ENCODE measurements around the gene NWD2.
"Not testable (repeated sequence)": the region's sequence is repeated elsewhere in the genome, so short reads cannot be mapped to it uniquely, and the experiment has no call there.

NWD2 gene

DNA sequence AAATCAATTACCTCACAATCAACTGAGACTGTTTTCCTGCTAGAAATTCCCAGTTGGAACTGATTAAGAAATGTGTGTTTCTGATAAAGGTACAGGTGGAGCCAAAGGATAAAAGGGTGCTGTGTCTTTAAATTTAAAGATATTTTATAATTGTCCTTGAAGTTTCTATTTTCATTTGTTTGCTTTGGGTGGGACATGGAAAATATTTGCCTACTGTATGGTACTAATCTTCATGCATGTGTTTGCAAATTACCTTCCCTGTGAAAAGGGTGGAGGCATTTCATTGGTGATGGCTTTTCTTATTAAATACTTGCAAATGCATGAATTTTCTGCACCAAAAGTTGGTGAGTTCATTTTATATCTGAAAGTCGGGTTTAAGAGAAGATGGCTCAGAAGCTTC lies 225.7 kb downstream of the NWD2 start:
- no peak for DNase-seq (ENCODE audit: low spot score)

DNA sequence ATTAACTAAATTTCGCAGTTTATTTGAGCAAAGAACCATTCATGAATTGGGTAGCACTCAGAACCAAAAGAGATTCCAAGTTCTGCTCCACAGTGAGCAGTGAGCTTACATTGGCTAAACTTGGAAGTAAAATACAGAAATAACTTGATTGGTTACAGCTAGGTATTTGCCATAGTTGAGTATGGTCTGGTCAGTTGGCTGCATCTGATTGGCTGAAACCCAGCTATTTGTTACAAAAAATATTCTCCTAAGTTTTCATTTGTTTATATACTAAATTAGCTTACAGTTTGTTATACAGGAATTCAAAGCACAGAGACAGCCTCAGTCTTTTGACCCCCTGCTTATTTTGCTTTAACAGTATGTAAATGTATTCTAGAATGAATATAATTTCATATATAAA lies 226.6 kb downstream of the NWD2 start:
- no peak for DNase-seq (ENCODE audit: low spot score)

DNA sequence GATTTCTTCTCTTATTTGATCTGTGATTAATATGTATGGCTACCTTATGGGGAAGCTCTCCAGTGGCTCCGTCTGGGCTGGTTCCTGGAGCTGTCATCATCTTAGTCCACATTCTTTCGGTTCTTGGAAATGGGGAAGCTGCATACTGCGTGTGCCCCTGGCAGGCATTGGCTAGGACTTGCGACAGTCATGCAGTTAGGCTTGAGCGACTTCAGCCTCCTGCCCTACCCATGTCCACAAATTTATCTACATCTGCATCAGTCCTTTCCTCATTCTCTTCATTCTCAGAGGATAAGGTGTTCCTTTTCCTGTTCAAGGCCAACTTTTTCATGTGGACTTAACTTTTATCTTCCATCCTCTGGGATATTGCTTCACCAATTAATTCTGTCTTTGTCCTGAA lies 227.4 kb downstream of the NWD2 start:
- DNase-seq (ENCODE audit: low spot score): no peak

DNA sequence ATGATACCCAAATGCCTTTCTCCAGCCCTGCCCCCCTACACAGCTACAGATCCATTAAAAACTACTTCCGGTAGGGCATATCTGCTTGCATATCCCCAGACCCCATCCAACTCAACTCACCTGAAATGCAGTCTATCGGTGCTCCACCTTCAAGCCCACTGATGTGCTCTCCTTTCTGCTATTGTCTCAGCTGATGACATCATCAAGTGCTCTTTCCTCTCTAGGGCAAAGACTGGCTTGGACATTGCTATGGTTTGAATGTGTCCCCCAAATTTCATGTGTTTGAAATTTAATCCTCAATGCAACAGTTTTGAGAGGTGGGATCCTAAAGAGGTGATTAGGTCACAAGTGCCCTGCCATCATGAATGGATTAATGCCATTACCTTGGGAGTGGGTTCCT lies 229.3 kb downstream of the NWD2 start:
- no peak for DNase-seq (ENCODE audit: low spot score)

DNA sequence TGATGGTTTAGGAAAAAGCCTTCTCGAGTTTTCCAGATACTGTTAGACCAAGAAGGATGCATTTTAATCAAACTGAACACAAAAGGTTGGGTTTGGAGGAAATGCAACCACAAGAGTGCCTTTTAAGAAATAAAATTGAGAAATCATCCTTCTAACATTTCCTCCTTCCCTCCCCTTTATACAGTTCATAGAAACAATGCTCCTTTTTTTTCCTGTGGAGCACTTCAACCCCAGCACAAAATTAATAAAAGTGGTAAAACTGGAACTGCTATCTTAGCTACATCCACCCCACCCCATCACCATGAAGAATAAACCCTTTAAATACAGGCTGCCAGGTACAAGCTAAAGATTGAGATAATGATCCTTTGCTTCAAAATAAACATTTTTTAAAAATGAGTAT lies 230.5 kb downstream of the NWD2 start:
- DNase-seq (ENCODE audit: low spot score): no peak

DNA sequence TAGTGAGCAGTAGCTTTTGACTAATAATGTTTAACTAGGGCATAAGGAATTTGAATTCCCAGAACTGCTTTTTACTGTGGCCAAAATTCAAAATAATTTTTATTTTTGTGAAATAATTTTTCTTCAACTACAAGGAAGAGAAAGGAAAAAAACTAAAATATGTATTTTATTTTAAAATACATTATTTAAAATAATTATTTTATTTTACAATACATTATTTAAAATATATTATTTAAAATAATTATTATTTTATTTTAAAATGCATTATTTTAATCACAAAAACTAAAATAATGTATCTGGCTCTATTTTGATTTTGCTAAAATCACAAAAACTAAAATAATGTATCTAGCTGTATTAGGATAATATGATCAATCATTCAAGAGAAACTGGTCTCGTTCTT lies 231.2 kb downstream of the NWD2 start:
- no peak for DNase-seq (ENCODE audit: low spot score)

DNA sequence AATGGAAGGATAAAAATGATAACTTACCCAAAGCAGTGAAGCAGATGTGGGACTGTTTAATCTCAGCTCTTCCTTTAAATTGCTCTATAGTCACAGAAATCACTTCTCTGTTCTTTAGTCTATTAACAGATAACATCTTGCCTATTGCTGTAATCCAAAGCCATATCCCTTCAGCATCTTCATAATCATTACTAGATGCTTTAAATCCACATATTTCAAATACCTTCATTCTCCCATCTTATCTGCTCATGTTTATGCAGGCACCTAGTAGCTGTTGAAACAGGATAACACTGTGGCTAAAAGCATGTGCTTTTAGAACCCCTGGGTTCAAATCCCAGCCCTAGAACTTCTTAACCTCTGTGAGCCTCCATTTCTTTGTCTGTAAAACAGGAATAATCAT lies 231.7 kb downstream of the NWD2 start:
- DNase-seq (ENCODE audit: low spot score): no peak

DNA sequence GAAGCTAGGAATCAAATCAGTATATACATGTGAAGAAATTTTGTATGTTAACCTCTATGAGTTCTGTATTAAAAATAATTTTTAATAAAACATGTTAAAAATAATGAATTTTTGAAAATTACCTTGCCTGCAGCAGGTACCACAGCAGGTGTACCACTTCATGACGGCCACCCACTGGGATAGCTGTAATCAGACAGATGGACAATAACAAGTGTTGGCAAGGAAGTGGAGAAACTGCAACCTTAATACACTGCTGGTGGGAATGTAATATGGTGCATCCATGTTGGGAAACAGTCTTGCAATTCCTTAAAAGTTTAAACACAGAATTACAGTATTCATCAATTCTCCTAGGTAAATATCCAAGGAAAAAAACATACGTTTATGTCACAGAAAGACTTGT lies 232.1 kb downstream of the NWD2 start:
- DNase-seq (ENCODE audit: low spot score): no peak

DNA sequence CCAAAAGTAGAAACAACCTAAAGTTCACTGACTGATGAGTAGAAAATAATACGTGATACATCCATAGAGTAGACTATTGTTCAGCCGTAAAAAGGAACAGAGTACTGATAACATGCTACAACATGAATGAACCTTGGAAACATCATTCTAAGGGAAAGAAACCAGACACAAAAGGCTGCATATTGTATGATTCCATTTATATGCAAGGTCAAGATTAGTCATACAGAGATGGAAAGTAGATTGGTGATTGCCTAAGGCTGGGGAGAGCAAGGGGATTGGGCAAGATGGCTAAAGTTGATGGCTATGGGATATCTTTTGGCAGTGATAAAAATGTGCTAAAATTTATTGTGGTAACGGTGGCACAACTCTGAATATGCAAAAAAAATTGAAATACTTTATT lies 232.6 kb downstream of the NWD2 start:
- DNase-seq (ENCODE audit: low spot score): no peak

DNA sequence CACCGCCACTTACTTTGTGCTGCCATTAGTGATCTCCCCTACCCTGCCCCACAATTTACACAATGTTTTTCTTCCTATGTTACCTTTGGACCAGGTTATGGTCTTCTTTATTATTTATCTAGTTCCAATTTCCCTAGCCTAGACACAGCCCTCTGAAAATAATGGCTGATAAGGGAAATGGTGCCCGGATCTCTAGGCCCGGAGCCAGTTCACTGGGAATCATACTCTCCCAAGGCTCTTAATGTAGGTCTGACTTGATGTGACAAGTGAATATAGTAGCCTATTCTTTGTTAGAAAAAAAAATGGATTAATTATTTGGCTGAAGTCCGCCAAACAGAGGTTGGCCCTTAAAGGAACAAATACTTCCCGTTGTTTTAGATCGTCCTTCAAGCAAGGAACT lies 233.6 kb downstream of the NWD2 start:
- no peak for DNase-seq (ENCODE audit: low spot score)

DNA sequence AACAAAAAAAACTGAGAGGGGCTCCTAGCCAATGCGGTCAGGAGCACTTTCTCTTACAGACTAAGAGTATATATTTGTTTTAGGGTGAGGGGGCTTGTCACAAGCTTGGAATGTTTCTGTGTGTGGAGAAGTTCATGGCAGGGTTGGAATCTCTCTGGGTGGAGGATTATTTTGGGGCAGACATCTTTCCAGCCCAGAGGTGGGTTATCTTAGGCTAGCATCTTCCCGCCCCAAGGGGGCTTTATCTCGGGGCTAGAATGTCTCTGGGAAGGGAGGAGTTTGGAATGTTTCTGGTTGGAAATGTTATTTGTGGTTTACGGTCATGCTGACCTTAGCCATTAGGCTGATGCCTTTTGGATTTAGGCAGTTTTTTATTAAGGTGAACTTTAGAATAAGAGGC lies 236.0 kb downstream of the NWD2 start:
- no peak for DNase-seq (ENCODE audit: low spot score)

DNA sequence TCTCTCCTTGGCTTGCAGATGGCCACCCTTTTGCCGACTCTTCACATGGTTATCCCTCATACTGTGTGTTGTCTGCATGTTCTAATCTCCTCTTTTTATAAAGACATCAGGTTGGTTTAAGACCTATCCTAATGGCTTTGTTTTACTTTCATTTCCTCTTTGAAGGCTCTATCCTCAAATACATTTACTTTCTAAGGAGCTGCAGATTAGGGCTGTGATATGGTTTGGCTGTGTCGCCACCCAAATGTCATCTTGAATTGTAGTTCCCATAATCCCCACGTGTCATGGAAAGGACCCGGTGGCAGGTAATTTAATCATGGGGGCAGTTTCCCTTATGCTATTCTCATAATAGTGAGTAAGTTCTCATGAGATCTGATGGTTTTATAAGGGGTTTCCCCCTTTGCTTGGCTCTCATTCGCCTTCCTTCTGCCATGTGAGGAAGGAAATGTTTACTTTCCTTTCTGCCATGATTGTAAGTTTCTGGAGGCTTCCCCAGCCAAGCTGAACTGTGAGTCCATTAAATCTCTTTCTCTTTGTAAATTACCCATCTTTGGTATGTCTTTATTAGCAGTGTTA lies 237.1 kb downstream of the NWD2 start:
- DNase-seq (ENCODE audit: low spot score): no peak

DNA sequence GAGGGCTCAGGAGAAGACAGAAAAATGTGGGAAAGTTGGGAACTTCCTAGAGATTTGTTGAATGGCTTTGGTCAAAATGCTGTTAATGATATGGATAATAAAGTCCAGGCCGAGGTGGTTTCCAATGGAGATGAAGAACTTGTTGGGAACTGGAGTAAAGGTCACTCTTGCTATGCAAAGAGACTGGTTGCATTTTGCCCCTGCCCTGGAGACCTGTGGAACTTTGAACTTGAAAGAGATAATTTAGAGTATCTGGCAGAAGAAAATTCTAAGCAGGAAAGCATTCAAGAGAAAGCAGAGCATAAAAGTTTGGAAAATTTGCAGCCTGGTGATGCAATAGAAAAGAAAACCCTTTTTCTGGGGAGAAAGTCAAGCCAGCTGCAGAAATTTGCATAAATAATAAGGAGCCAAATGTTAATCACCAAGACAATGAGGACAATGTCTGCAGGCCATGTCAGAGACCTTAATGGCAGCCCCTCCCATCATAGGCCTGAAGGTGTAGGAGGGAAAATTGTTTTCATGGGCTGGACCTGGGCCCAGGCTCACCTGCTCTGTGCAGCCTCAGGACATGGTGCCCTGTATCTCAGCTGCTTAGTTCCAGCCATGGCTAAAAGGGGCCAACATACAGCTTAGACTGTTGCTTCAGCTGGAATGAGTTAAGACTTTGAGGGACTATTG lies 237.8 kb downstream of the NWD2 start:
- no peak for DNase-seq (ENCODE audit: low spot score)

DNA sequence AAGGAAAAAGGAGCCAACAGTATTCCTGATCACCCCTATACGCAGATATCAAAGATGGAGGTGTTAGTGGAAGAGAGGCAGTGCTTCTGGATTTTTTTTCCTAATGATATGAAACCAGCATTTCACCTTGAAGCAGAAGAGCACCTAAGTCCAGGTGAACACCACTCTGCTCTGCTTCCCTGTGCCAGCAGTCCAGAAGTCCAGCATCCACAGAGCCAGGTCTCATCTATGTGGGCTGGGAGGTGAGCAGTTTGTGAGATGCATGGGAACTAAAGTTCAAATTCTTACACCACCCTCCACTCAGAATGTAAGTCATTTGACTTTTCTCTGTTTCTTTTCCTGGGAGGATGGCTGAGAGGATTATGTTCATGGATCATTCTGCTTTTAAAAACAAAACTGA lies 239.1 kb downstream of the NWD2 start:
- DNase-seq (ENCODE audit: low spot score): no peak

DNA sequence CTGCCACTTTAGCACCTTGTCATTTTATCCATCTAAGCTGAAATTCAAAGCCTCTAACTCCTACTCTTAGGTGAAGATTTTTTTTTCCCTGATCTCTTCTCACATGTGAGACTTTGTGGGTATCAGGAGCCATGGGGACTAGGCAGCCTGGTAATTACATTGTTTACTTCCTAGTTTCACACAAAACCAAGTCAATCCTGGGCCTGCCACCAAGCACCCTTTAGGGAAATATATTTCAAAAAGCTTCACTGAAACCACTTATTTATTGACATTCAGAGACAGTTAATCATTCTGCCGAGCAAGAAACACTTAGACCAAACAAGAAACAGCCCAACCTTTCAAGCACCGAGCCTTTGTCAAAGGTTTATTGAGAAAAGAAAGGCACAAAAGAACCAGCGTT lies 241.6 kb downstream of the NWD2 start:
- DNase-seq (ENCODE audit: low spot score): no peak

DNA sequence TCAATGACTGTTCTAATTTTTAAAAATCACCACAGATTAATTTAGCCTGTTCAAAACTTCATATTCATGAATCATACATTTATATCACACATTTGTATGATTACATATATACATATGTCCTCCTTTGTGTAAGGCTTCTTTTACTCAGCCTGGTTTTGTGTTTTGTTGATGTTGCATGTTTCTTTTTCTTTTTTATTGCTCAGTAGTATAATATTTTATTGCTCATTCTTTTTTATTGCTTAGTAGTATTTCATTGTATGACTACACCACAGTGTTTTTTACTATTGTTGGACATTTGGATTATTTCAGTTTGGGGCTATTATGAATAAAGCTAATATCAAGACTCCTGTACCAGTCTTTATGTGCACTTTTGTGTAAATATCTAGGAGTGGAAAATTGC lies 243.1 kb downstream of the NWD2 start:
- DNase-seq (ENCODE audit: low spot score): no peak

DNA sequence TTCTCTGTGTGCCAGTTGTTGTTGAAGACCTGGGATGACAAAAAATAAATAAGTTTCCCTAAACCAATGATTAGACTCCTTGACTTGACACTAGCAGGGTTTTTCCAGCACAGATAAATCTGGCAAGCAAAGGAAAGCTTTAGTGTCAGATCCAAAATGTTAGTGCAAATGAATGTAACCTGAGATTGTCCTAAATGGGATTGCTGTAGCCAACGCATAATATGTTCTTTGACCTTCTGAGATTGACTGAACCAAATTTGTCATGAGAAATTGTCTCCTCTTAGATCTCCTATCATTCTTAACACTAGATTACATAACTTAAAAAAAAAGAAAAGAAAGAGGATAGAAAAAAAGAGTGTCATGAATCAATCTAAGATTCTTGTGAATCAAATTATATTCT lies 245.2 kb downstream of the NWD2 start:
- no peak for DNase-seq (ENCODE audit: low spot score)

DNA sequence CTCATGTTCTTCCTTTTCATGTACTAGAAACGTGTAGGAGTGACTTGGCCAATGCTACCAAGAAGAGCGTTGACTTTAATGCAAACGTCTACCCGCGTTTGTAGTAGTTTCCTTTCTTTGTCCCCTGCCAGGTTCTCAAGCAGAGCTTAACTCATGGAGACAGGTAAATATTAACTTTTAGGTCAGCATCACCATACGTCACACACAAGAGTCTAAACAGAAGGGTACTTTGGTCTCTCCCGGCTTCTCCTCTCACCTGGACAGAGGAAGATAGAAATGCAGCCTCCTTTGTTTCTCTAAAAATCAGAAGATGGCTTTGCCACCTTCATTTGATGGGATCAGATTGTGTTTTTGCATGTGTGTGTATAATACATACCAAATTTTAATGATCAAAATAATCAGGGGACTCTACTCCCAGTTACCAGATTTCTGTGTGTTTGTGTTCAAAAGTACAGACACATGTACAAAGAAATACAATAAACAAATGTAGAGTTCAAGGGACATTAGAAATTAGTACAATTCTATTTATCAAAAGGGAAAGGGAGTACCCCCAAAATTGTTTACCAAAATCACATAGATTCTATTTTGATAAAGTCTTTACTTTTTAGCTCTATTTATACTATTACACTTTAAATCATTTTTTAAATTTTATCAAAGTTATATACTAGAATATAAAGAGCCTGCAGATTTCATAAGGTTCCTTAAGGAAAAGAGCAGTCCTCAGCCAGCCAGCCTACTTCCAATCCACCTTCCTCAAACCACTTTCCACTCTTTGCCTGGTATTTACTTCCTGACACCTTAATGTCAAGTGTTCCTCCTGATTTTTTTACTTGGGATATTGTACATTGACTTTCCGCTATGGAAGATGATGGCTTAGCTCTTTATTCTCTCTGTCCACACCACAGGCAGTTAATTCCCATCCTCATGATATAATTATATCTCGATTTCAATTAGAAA lies 246.1 kb downstream of the NWD2 start:
- no peak for DNase-seq (ENCODE audit: low spot score)

DNA sequence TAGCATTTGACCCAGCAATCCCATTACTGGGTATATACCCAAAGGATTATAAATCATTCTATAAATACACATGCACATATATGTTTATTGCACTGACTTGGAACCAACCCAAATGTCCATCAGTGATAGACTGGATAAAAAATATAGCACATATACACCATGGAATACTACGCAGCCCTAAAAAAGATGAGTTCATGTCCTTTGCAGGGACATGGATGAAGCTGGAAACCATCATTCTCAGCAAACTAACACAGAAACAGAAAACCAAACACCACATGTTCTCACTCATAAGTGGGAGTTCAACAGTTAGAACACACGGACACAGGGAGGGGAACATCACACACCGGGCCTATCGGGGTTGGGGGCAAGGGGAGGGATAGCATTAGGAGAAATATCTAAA lies 250.8 kb downstream of the NWD2 start:
- not testable (repeated sequence) for DNase-seq (ENCODE audit: low spot score)

All from kidney capillary endothelial cell (primary cell).